DOHH2 (cell line): ENCODE measurements around the gene HACL1.
A peak's percentile ranks its signal among the peaks of the same experiment; 100 is the strongest.

Source experiments
- H3F3A ChIP-seq: fragments of 200-600 bp; sonication (generic), shearing (Covaris generic); 2 replicates; pipeline ENCODE4 v1.6.0; 2016; ENCODE audit warnings: antibody characterized with exemption, mild to moderate bottlenecking; ENCODE audit not compliant: control insufficient read depth, insufficient read depth
- H3K27ac ChIP-seq: fragments of 200-600 bp; sonication (generic); 2 replicates; pipeline ENCODE4 v1.5.1; 2014; ENCODE audit warnings: low read depth, mild to moderate bottlenecking, low read length, moderate library complexity
- H3K27me3 ChIP-seq: fragments of 200-600 bp; sonication (generic); 2 replicates; pipeline ENCODE4 v1.6.1; 2014; ENCODE audit warnings: mild to moderate bottlenecking, low read length, mixed read lengths; ENCODE audit not compliant: control insufficient read depth
- H3K36me3 ChIP-seq: fragments of 200-600 bp; sonication (generic); 2 replicates; pipeline ENCODE4 v1.6.1; 2014; ENCODE audit warnings: mild to moderate bottlenecking, low read length, moderate library complexity, mixed read lengths; ENCODE audit not compliant: control insufficient read depth
- H3K4me1 ChIP-seq: fragments of 200-600 bp; sonication (generic); 2 replicates; pipeline ENCODE4 v1.6.1; 2014; ENCODE audit warnings: mild to moderate bottlenecking, low read length, mixed read lengths; ENCODE audit not compliant: control insufficient read depth
- H3K4me2 ChIP-seq: fragments of 200-600 bp; sonication (generic); 2 replicates; pipeline ENCODE4 v1.6.0; 2014; ENCODE audit warnings: mild to moderate bottlenecking, low read length, moderate library complexity
- H3K4me3 ChIP-seq: fragments of 200-600 bp; sonication (generic); 2 replicates; pipeline ENCODE4 v1.5.1; 2014; ENCODE audit warnings: mild to moderate bottlenecking, low read length, mixed read lengths
- H3K79me2 ChIP-seq: fragments of 200-600 bp; sonication (generic); 2 replicates; pipeline ENCODE4 v1.6.1; 2014; ENCODE audit warnings: mild to moderate bottlenecking, low read length, mixed read lengths; ENCODE audit not compliant: control insufficient read depth
- H3K9me2 ChIP-seq: fragments of 200-600 bp; sonication (generic); replicated peaks from 2 replicates; pipeline ENCODE4 v1.6.1; 2014; ENCODE audit warnings: mild to moderate bottlenecking, low read length, mixed read lengths; ENCODE audit not compliant: control insufficient read depth
- H3K9me3 ChIP-seq: fragments of 200-600 bp; sonication (generic); 2 replicates; pipeline ENCODE4 v1.6.1; 2014; ENCODE audit warnings: antibody characterized with exemption, low read length, mixed read lengths; ENCODE audit not compliant: control insufficient read depth, insufficient read depth
- H4K20me1 ChIP-seq: fragments of 200-600 bp; sonication (generic); 2 replicates; pipeline ENCODE4 v1.6.0; 2014; ENCODE audit warnings: low read depth, mild to moderate bottlenecking, antibody characterized with exemption, low read length, moderate library complexity; ENCODE audit not compliant: control insufficient read depth, insufficient read depth
- CTCF ChIP-seq: fragments of 200-600 bp; sonication (generic); IDR thresholded peaks from one replicate; pipeline ENCODE4 v1.5.1; 2014; ENCODE audit warnings: antibody characterized with exemption, mild to moderate bottlenecking, low read depth, low read length; ENCODE audit not compliant: poor library complexity, severe bottlenecking
- EZH2phosphoT487 ChIP-seq: fragments of 200-600 bp; sonication (generic); IDR thresholded peaks from 2 replicates; pipeline ENCODE4 v1.6.1; 2017; ENCODE audit warnings: borderline replicate concordance, mild to moderate bottlenecking, antibody characterized with exemption, low read length, moderate library complexity, mixed read lengths

HACL1 gene

GRCh38 chr3:15601399-15602145, at the start of gene HACL1, which contains the start of gene BTD:
Gene HACL1 (minus strand): TSS chr3:15601569. CDS start chr3:15601463, 106 bp downstream.
Gene BTD (plus strand): TSS chr3:15601745. CDS start chr3:15635440, 33,695 bp downstream.
- H3K27me3 ChIP-seq: no peaks in the 10 kb centered on the region
- H4K20me1 ChIP-seq: no peaks in the 10 kb centered on the region
- H3K27ac ChIP-seq: peak within 1 kb of the TSS; percentile 62
- H3K9me2 ChIP-seq: no peaks in the 10 kb centered on the region
- H3F3A ChIP-seq: peaks cover 4% of the 10 kb centered on the region
- peak within 1 kb of the TSS; percentile 78 for H3K4me3 ChIP-seq
- no peaks in the 10 kb centered on the region; the same call in 1 of the 2 replicates for H3K9me3 ChIP-seq
- H3K79me2 ChIP-seq: peaks cover 19% of the 10 kb centered on the region
- peaks cover 22% of the 10 kb centered on the region for H3K36me3 ChIP-seq
- peaks cover 17% of the 10 kb centered on the region for H3K4me1 ChIP-seq
- TF ChIP-seq EZH2phosphoT487 (no peak), CTCF (peak; percentile 49)
- H3K4me2 ChIP-seq: peak within 1 kb of the TSS; percentile 86

- no peaks in the 10 kb centered on the region for H3K79me2 ChIP-seq
- H3K36me3 ChIP-seq: no peaks in the 10 kb centered on the region
- H4K20me1 ChIP-seq: no peaks in the 10 kb centered on the region
- no peaks in the 10 kb centered on the region for H3K27me3 ChIP-seq
- no peaks in the 10 kb centered on the region for H3K9me2 ChIP-seq
- no peak overlapping the region for H3K4me2 ChIP-seq
- H3K27ac ChIP-seq: no peak overlapping the region
- H3K9me3 ChIP-seq: no peaks in the 10 kb centered on the region
- H3K4me3 ChIP-seq: no peak overlapping the region
- H3F3A ChIP-seq: no peaks in the 10 kb centered on the region
- peaks cover 21% of the 10 kb centered on the region for H3K4me1 ChIP-seq
- TF ChIP-seq CTCF (no peak), EZH2phosphoT487 (no peak)
Measured at GRCh38 chr3:15649858-15650257, 48.5 kb upstream of the HACL1 start.

- H3K4me2 ChIP-seq: no peak overlapping the region
- no peaks in the 10 kb centered on the region for H3F3A ChIP-seq
- no peaks in the 10 kb centered on the region for H3K27me3 ChIP-seq
- peaks cover 21% of the 10 kb centered on the region for H3K4me1 ChIP-seq
- no peak overlapping the region for H3K27ac ChIP-seq
- no peak for TF ChIP-seq EZH2phosphoT487
- TF ChIP-seq CTCF: no peak
- no peaks in the 10 kb centered on the region for H4K20me1 ChIP-seq
- H3K9me2 ChIP-seq: no peaks in the 10 kb centered on the region
- no peak overlapping the region for H3K4me3 ChIP-seq
- H3K36me3 ChIP-seq: no peaks in the 10 kb centered on the region
- no peaks in the 10 kb centered on the region for H3K79me2 ChIP-seq
- no peaks in the 10 kb centered on the region for H3K9me3 ChIP-seq
Measured at GRCh38 chr3:15649341-15649740, 48.0 kb upstream of the HACL1 start.
